ENCODE data around the gene OSGIN1.

The OSGIN1 gene

DNA sequence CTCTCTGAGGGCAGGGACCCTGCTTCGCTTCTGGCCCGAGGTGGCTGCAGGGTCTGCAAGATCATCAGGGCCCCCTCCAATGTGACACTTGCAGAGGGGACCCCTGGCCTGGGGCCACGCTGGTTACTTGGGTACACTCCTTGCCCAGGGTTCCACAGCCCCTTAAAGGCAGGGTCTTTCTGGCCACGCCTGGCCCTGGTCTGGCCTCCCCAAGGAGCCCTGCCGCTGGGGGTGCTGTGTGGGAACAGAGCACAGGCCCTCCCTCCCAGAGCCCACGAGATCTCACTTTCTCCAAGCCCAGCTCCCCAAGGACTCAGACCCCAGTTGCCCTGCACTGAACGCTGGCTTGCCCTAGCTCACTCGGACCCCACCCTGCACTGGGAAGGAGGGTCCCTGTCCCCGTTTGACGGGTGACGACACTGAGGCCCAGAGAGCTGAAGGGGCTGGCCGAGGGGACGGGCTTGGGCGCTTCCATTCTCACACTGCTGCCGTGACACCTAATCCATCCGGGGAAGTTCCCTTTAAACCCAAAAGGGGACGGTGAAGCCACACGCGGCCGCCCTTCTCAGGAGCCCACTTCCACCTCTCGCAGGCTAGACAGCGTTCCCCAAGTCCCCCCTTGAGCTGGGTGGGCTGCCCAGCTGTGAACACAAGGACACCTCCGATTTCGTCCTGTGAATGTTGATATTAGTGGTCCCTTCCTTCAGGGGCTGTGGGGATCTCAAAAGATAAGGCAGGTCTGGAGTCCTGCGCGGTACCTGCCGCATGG, 26.9 kb upstream of the OSGIN1 start:
- DNase-seq (ENCODE audit: low spot score): no peak

DNA sequence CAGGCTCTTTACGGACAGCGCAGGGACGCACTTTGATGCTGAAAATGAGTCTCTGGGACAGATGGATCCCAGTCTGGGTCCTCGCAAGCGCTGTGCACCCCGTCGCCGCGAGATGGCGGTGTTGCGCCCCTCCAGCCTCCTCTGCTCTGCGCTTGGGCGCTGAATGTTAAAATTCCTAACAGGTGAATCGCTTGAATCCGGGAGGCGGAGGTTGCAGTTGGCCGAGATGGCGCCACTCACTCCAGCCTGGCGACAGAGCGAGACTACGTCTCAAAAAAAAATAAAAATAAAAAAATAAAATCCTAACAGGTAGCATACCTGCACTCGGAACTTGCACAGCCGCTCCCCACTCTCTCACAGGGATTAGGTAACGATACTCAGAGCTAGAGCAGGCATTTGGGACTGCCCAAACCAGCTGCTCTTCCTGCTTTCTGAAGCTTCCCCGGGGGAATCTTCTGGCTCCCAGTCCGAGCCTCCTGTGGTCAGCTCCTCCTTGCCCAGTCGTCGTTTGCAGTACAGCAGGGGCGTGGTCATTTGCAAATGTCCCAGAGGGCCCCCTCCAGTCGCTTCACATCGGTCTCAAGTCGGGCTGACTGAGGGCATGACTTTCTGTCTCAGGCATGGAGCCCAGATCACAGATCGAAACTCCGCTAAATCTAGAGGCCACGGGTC, 26.2 kb upstream of the OSGIN1 start:
- DNase-seq (ENCODE audit: low spot score): no peak

DNA sequence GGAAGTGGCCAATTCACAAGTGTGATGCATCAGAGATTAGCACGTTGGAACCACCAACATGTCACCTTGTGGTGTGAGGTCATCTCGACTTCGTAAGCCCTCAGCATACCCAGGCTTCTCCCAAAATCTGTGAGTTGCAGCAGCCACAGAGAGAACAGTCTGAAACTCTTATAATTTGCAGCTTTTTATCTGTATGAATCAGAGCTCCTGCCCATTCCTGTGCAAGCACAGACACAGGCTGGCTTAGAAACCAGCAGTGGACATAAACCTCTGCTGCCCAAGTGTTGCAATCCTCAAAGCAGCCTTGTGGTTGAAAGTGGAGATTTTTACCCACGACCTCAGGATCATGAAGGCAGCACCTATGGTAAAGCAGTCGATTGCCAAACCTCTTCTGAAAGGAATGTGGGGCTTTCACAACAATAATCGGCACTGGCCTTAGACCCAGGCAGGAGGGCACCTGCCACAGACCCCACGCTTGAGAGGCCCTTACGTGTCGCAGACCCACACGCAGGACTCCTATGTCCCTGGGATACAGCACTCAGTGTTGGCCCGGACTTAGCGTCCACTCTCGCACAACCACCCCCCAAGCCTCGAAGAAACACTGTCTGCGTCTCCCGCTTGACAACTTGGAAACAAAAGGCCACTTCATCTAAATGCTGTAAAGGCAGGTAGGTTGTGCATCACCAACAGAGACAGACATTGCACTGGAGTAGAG, 24.5 kb upstream of the OSGIN1 start:
- no peak for DNase-seq (ENCODE audit: low spot score)

DNA sequence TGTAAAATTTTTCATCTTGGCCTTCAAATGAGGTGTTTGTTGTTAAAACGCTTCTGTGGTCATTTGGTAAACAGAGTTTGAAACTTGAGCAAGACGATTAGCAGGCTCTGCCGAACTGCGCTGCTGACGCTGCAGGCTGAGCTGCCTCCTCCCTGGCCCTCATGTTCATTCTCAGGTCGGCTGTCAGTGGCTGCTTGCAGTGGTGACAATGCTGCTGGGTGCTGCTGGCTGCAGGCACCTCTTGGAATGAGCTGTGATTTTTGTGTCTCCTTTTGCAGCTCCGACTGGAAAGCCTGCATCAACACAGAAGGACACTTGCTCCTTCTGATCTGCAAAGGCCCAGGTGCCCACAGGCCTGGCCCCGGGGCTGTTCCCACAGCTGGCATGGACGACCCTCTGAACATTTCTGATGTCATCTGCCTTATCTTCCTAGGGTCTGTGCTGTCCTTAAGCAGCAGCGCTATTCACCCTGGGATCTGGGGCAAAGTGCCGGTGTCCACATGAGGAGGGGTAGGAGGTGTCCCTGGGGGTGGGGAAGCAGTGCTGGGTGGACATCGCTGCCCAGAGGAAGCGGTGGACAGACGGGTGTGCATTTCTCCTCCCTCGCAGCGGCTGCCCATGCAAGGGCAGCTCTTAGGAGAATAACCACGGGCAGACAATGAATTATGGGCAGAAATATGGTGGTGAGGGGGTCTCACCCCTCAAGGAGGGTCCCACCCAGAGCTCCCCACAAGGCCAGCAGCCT, 23.1 kb upstream of the OSGIN1 start:
- DNase-seq (ENCODE audit: low spot score): no peak

DNA sequence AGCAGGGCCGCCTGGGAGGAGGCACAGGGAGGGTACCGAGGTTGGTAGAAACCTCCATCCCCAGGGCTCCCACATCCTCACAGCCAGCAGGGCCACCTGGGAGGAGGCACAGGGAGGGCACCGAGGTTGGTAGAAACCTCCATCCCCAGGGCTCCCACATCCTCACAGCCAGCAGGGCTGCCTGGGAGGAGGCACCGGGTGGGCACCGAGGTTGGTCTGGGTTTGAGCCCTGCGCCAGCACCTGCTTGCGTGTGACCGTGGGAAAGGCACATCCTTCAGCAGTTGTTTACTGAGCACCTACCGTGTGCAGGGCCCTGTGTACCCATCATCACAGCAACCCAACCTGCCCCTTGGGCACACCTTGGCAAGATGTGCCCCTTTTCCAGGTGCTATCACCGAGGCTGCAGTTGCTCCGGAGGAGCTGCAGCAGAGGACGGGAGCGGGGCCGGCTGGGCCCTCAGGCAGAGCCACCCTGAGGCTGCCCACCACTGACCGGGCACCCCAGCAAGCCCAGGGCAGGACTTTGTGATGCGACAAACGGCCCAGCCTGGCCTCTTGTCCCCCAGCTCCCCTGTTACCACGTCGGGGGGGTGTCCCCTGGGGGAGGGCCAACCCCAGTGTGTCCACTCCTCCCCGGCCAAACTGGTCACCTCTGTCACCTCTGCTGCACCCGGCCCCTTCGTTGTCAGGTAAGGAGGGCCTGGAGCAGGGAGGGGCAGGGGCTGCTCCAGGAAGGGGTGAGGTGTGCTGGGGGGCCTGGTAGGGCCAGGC, 22.1 kb upstream of the OSGIN1 start:
- DNase-seq (ENCODE audit: low spot score): no peak

DNA sequence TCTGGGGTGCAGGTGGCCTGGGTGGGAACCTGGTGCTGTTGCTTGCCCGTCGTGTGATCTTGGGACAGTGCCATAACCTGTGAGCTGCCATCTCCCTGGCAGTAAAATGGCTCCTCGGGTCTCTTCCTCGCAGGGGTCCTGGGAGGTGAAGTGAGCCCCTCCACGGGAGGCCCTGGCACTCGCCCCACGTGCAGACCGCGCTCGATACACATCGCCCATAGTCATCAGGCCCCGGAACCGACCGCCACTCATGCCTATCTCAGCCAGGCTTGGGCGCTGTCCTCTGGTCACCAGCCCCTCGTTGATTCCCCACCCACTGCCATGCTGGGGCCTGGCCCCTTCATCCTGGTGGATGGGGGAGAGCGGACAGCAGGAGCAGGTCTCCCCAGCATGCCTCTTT, 21.5 kb upstream of the OSGIN1 start:
- no peak for DNase-seq (ENCODE audit: low spot score)

DNA sequence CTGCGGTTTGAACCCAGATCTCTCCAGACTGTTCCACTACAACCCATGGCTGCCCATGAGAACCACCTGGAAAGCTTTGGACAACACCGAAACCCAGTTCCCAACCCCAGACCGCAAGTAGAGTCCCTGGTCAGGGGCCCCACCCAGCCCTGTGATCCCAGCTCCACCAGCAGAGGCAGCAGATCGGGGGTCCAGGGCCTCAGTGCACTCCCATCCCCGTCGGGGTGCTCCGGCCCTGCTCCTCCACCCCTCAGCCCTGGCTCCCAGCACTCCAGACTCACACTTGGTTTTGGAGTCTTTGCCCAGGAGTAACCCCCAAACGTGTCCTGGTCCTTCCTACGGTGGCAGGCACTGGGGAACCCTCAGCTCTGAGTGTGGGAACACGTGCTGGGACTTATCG, 20.7 kb upstream of the OSGIN1 start:
- no peak for DNase-seq (ENCODE audit: low spot score)

DNA sequence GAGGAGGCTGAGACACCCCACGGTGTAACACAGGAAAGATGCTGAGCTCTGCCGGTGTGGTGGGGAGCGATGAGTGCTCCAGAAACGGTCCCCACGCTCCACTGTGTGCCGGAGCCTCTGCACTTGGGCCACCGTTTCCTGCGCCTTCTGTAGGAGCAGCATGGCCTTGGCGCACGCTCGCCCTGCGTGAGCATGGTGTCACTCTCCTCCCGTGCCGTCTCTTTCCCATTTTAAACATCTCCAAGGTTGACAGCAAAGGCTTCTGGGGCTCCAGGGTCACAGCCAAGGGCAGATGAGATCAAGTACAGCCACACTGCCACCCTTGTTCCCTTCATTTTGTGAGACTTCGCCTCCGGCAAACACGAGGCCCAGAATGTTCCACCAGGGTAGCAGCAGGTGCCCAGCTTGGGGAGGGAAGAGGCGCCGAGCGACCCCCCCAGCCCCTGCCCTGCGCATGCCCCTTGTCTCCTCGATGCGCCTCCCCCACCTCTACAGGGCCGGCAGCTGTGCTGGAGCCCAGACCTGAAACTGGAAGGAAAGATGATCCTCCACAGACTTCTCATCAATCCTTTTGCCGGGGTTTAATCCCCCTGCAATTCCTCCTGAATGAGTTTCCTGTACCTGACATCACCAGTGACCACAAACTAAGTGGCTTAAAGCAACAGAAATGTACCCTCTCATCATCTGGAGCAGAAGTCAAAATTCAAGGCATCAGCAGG, 19.9 kb upstream of the OSGIN1 start:
- no peak for DNase-seq (ENCODE audit: low spot score)

DNA sequence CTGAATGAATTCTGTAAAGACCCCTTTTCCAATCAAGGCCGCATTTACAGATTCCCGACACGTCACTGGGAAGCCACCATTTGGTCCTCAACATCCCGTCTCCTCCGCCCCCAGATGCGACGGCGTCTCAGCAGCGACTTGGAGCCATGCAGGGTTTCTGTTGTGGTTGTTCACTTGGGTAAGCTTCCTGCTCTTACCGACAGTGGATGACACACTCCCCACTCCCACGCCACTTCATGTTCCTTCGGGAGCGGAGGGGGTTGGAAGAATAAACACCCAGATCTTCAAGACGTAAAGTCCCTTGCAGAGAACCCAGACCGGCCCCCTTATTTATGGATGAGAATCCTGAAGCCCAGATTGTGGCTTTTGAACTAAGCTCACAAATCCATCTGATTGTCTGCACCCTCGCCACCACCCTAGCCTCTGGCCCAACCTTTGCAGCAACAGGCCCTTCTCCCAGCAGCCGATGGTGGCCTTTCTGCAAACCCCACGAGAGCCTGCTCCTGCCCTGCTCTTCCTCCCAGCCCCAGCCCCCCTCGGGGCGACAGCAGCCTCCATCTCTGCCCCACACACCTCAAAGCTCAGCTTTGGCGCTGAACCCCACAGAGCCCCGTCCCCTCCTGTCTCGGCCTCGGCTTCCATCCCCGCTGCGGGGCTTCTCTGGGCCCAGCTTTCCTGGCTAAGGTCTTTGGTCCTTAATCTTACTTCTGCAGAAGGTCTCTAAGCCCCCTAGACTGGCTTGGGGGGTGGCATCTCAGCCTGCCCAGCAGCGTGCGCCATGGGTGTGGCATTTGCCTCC, 19.0 kb upstream of the OSGIN1 start:
- no peak for DNase-seq (ENCODE audit: low spot score)

DNA sequence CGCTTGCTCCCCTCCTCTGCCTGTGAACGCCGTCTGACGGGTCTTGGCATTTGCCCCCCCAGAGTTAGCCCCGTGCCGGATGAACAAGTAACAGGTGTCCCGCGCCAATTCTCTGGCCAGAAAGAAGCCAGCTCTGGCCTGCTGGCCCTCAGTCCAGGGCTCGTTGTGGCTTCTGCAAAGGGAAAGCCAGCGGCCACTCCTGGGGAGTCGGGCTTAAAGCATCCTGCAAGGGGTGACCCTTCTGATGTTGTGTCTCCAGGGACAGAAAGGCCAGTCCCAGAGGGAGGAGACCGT, 18.4 kb upstream of the OSGIN1 start:
- no peak for DNase-seq (ENCODE audit: low spot score)

DNA sequence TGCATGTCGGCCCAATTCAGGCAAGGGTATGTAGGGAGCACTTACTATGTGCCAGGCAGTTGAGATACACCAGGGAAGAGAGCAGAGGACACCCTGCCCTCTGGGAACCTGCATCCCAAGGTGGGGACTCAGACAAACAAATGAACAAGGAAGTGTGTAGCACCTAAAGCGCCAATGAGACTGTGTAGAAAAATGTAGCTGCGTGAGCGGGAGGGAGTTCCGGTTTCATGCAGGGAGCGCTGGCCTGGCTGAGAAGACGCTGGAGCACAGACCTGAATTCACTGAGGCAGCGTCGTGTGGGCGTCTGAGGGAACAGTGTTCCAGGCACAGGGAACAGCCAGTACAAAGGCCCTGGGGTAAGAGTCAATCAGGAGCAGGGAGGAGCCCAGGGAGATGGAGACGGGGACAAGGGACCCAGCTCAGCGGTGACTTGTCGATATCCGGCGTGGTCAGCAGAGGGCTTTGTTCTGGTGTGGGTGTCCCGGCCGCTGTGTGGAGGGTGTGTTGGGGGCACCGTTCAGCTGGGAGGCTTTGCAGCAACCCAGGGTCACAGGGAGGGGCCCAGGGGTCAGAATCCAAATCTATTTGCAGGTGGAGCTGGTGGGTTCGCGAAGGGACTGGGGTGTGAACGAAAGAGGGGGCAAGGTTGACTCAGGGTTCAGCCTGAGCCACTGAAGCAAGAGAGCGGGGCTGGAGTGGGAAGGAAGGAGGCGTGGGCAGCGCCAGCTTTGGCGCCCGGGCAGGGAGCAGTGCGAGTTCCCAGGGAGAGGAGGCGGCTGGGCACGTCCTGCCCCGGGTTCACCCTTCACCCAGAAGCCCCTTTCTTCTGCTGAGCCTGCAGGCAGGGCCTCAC, 17.8 kb upstream of the OSGIN1 start:
- no peak for DNase-seq (ENCODE audit: low spot score)

DNA sequence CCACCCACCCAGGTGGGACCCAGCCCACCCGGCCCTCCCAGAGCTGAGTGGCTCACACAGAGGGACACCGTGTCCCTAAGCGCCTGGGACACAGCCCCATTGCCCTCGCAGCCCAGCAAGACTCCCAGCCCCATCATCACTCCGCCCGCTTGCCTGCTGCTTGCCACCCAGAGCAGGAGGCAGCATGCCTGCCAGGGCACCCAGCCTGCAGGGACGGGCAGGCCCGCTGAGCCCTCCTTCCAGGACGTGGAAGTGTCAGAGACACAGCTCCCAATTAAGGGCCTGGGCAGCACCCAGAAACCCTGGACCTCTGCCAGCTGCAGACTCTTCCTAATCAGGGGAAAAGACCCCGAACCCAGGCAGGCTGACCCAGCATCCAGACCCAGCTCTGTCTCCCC, 17.2 kb upstream of the OSGIN1 start:
- DNase-seq (ENCODE audit: low spot score): no peak

DNA sequence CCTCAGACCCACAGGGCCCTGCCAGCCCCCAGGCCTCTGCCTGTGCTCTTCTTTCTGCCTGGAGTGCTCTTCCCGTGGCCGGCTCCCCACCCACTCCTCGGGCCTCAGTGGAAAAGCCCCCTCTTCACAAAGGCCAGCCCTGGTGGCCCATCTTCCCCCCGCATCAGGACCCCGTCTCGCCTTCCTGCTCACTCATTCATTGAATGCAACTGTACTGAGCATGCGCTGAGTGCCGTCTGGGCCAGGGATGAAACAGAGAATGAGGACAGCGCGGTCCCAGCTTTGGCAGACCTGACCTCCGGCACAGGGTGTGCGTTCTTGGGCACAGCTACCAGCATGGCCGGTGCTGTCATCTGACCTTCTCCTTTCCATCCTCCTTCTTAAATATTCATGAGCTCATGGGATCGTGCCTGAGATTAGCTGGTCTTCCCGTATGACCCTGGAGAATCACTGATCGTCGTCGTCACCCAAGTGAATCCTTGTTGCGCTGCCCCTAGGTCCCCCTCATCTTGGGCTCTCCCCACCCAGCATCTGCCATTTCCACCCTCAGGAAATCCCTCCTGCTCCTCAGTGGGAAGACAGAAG, 16.4 kb upstream of the OSGIN1 start:
- no peak for DNase-seq (ENCODE audit: low spot score)

DNA sequence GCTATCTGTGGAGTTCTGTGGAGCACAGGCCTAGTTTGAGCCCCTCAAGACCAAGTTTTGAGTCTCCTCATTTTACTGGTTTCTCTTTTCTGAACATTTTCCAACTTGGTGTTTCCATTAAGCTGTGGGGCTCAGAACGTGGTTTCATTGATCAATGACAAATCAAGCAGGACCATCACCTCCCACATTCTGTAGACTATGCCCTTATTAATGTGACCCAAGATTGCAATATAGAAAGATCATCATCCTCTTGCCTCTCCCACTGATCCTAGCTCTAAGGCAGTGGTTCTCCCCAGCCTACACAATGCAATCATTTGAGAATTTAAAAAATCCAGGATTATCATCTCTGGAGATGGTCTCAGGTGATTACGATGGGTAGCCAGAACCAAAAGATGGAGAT, 15.8 kb upstream of the OSGIN1 start:
- no peak for DNase-seq (ENCODE audit: low spot score)

DNA sequence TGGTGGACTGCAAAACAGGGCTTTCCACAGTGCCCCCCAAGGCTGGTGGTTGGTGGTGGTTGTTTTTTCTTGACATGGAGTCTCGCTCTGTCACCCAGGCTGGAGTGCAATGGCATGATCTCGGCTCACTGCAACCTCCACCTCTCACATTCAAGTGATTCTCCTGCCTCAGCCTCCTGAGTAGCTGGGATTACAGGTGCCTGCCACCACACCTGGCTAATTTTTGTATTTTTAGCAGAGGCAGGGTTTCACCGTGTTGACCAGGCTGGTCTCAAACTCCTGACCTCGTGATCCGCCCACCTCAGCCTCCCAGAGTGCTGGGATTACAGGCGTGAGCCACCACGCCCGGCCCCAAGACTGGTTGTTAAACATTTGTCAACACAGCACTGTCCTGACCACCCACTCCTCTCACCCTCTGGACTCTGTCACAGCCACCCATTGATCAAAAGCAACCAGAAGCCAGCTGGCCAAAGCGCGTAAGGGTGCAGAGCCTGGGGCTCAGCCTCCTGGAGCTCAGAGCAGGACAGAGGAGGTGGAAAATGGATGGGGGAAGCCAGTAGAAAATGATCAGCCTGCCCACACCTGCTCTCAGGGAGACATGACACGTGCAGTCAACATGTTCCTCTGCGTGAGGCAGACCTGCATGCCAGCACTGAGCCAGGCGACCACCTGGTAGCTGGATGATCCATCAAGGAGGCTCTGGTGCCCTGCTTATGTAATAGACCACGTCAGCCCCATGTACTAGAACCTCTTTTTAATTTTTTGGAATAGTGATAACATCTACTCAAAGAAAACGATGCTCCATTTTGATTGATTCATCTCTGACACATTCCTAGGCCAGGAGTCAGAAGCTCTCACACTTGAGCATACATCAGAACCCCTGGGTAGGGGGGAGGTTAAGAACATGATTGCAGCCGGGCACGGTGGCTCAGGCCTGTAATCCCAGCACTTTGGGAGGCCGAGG, 14.8 kb upstream of the OSGIN1 start:
- no peak for DNase-seq (ENCODE audit: low spot score)

DNA sequence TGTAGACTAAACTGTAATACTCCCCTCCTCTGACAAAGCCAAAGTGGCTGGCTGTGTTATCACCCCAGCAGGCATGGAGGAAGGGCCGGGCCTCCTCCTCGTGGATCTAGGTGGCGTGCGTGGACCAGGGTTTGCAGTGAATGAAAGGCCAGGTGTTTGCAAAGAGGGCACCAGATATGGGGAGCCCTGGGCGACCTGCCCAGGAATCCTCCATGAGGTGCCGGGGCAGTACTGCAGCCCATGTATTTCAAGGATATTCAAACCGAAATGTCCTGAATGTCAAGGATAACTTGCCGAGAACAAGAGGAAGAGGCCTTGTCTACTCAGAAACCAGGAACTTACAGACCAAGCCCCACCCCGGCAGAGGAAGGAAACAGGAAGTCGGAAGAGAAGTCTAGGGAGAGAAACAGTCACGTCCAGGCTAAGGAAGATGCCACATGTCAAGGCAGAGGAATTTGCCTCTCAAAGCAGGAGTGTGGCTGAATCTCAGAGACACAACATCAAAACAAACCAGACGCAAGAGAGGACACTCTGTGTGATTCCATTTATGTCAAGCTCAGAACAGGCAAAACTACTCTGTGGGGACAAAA, 13.7 kb upstream of the OSGIN1 start:
- peak; percentile 17 for DNase-seq (ENCODE audit: low spot score)

DNA sequence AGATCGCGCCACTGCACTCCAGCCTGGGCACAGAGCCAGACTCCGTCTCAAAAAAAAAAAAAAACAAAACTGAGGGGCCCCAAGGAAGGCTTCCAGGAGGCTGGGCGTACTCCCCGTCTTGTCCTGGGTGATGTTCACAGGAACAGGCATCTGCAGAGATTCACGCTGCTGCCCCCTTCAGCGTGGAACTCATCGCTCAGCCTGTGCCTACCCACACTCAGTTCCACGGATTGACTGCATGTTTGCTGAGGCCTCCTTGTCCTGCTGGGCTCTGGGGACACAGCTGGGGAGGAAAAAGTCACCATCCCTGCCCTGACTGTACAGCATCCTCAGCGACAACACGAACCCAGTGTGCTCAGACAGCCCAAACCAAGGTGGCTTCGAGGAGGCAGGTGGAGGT, 12.9 kb upstream of the OSGIN1 start:
- DNase-seq (ENCODE audit: low spot score): no peak
